A549 (cell line): ENCODE results near the gene DEFB129. TPM values are rescaled to one million over a fixed set of nuclear protein-coding genes. Genes with fewer than 3 reads are reported as not detected.

Experiments
- ATAC-seq, 2 experiments: fragments of 200-7000 bp in 1 of 2; fragments of >200 bp in 1 of 2; cut with Nextera tagmentation in 1 of 2; cut with Tn5 transposase in 1 of 2; 3 replicates each; pipeline versions ENCODE4 v1.8.0 to v1.9.1; 2018 to 2020; ENCODE audit warnings: mild to moderate bottlenecking in 1 of 2, moderate library complexity in 1 of 2
- CTCF ChIA-PET: fragments of 300-600 bp; sonication (Branson Sonifier 250); formaldehyde crosslinking; extraction: SDS; loops from one replicate; lab custom pipeline; 2021; ENCODE audit warnings: antibody characterized with exemption, inconsistent platforms; lab: Yijun Ruan, JAX
- POLR2A ChIA-PET: fragments of 350-600 bp; formaldehyde crosslinking; extraction: SDS; loops from one replicate; lab custom pipeline; 2021; ENCODE audit warnings: antibody characterized with exemption, inconsistent platforms; lab: Yijun Ruan, JAX
- DNase-seq, 2 experiments: peaks; one replicate each; pipeline versions ENCODE4 v3.0.0 to v3.0.0-alpha.2; 2011 to 2016; ENCODE audit warnings: low read depth in 1 of 2, low spot score in 1 of 2
- FAIRE-seq: peaks from 2 replicates; lab custom pipeline; 2011; peaks lifted over from hg19 to GRCh38; lab: Jason Lieb, UNC
- H3K27ac ChIP-seq, 2 experiments: fragments of >200 bp; sonication (Bioruptor Twin); formaldehyde crosslinking; 3 replicates each; pipeline ENCODE4 v1.5.1; 2016 to 2017
- H3K4me1 ChIP-seq: fragments of >200 bp; sonication (Bioruptor Twin); formaldehyde crosslinking; 3 replicates; pipeline ENCODE4 v1.6.1; 2016
- H3K4me2 ChIP-seq: fragments of >200 bp; sonication (Bioruptor Twin); formaldehyde crosslinking; 3 replicates; pipeline ENCODE4 v1.6.1; 2016
- H3K4me3 ChIP-seq: fragments of >200 bp; sonication (Bioruptor Twin); formaldehyde crosslinking; 3 replicates; pipeline ENCODE4 v1.5.1; 2016
- H3K9me3 ChIP-seq: fragments of >200 bp; sonication (Bioruptor Twin); formaldehyde crosslinking; 3 replicates; pipeline ENCODE4 v1.6.1; 2016
- CHD2 ChIP-seq: fragments of 150-350 bp; IDR thresholded peaks from 2 replicates; pipeline ENCODE4 v1.6.1; 2014; ENCODE audit warnings: low read length; ENCODE audit not compliant: partially characterized antibody
- FOSB ChIP-seq: fragments of 250-450 bp; sonication (Bioruptor Pico); IDR thresholded peaks from 2 replicates; pipeline ENCODE4 v1.5.0; 2020; ENCODE audit warnings: mild to moderate bottlenecking, moderate library complexity
- FOSL2 ChIP-seq, 2 experiments: fragments of 450-650 bp in 1 of 2; fragments of >200 bp in 1 of 2; sonication (Bioruptor Twin) in 1 of 2; formaldehyde crosslinking; IDR thresholded peaks; 2 replicates each; pipeline versions ENCODE4 v1.5.0 to v1.6.1; 2016 to 2020; ENCODE audit warnings: mild to moderate bottlenecking in 1 of 2, moderate library complexity in 1 of 2
- HOXB5 ChIP-seq: fragments of 250-450 bp; sonication (Bioruptor Pico); IDR thresholded peaks from 2 replicates; pipeline ENCODE4 v1.5.0; 2020; ENCODE audit warnings: mild to moderate bottlenecking, moderate library complexity
- JUN ChIP-seq, 2 experiments: fragments of >200 bp; sonication (Bioruptor Twin); formaldehyde crosslinking; IDR thresholded peaks; 2 replicates in 1 of 2; 3 replicates in 1 of 2; pipeline ENCODE4 v1.6.1; 2016 to 2017
- KDM5A ChIP-seq: fragments of 200-600 bp; sonication (generic); IDR thresholded peaks from 2 replicates; pipeline ENCODE4 v1.6.1; 2016; ENCODE audit warnings: antibody characterized with exemption, mild to moderate bottlenecking
- MAFK ChIP-seq: fragments of 450-650 bp; IDR thresholded peaks from 2 replicates; pipeline ENCODE4 v1.6.1; 2014; ENCODE audit not compliant: partially characterized antibody
- NFE2L2 ChIP-seq: fragments of 150-350 bp; conservative IDR thresholded peaks from 2 replicates; pipeline ENCODE4 v1.6.1; 2014; ENCODE audit warnings: low read length
- NR3C1 ChIP-seq: fragments of >200 bp; sonication (Bioruptor Twin); formaldehyde crosslinking; IDR thresholded peaks from 3 replicates; pipeline ENCODE4 v1.6.1; 2017
- POLR2AphosphoS2 ChIP-seq: conservative IDR thresholded peaks from 2 replicates; pipeline ENCODE4 v1.6.1; 2012; ENCODE audit warnings: low read length, improper control_type of control experiment, inconsistent platforms
- RAD21 ChIP-seq, 2 experiments: fragments of >200 bp in 1 of 2; sonication (Bioruptor Twin) in 1 of 2; formaldehyde crosslinking in 1 of 2; IDR thresholded peaks in 1 of 2; conservative IDR thresholded peaks in 1 of 2; 2 replicates in 1 of 2; 3 replicates in 1 of 2; pipeline ENCODE4 v1.6.1; 2012 to 2018; ENCODE audit warnings: inconsistent platforms in 1 of 2
- SMC3 ChIP-seq: fragments of >200 bp; sonication (Bioruptor Twin); formaldehyde crosslinking; IDR thresholded peaks from 3 replicates; pipeline ENCODE4 v1.6.1; 2018; ENCODE audit warnings: inconsistent platforms
- ZC3H11A ChIP-seq: fragments of 450-650 bp; IDR thresholded peaks from 2 replicates; pipeline ENCODE4 v1.6.1; 2014; ENCODE audit warnings: antibody characterized with exemption, mild to moderate bottlenecking
- ZNF302 ChIP-seq: fragments of 250-450 bp; sonication (Bioruptor Pico); IDR thresholded peaks from 2 replicates; pipeline ENCODE4 v1.9.0; 2021; ENCODE audit warnings: inconsistent platforms, mild to moderate bottlenecking, moderate library complexity
- WGBS: methylation state at CpG from one replicate; pipeline ENCODE4 v1.1.6; 2017; ENCODE audit errors: missing lambda C conversion rate; 5-methylcytosine and 5-hydroxymethylcytosine counted together
- polyA plus RNA-seq, 4 experiments: library from polyadenylated mRNA; depleted of rRNA in 3 of 4; stranded (reverse); fragments of >200 nt; fragmentation: RNase III in 1 of 4; extraction: RNeasy Plus Mini Kit Qiagen cat#74134 plus additional on column Dnase treatment in 1 of 4; gene quantifications; 2 replicates in 3 of 4; 3 replicates in 1 of 4; pipeline ENCODE4 v1.2.3, GENCODE V29; 2011 to 2017
- TF ChIP-seq, protein P1 (sequence below): fragments of >200 bp; sonication (Bioruptor Twin); formaldehyde crosslinking; IDR thresholded peaks from 2 replicates; pipeline ENCODE4 v1.6.1; 2016
- TF ChIP-seq, protein P2 (sequence below): fragments of 200-600 bp; sonication (generic); IDR thresholded peaks from 2 replicates; pipeline ENCODE4 v1.6.1; 2016; ENCODE audit warnings: antibody characterized with exemption, mild to moderate bottlenecking, moderate library complexity
- TF ChIP-seq, protein P3 (sequence below): fragments of >200 bp; sonication (Bioruptor Twin); formaldehyde crosslinking; IDR thresholded peaks from 3 replicates; pipeline ENCODE4 v1.5.1; 2016
- TF ChIP-seq, protein P4 (sequence below): fragments of 250-450 bp; sonication (Bioruptor Pico); IDR thresholded peaks from 2 replicates; pipeline ENCODE4 v1.5.0; 2020; ENCODE audit warnings: low read depth, mild to moderate bottlenecking, moderate library complexity
- TF ChIP-seq, protein P5 (sequence below): IDR thresholded peaks from 2 replicates; pipeline ENCODE4 v1.6.1; 2012; ENCODE audit warnings: low read depth, borderline replicate concordance

DEFB129 gene
- polyA plus RNA-seq, 2 of the 4 experiments (the other 2 are of a cell fraction) = not detected

DNA sequence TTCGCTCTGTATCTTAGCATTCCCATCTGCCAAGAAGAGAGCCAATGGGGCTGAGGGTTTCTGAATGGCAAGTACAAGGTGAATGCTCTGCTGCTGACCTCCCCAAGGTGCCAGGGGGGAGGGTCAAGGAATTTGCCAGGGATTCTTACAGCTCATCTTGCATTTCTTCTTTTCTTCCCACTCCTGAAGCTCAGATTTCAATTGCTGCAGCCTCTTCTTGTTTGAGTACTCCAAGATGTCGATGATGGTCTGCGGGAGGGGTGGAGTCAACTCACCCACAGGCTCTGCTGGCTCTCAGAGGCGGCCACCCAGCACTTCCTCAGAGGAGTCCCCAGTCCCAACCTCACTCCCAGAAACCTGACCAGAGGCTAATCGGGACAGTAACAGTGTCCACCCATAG is 51.1 kb downstream of the DEFB129 start:
- H3K27ac ChIP-seq = no peak overlapping the region
- ATAC-seq (no peak), DNase-seq (no peak), FAIRE-seq (no peak)
- POLR2A ChIA-PET = interaction anchor here (0.6 kb wide), 1 partner anchor 117 kb away, joined by 3 read pairs; no protein-coding TSS in a partner anchor
- no peak for TF ChIP-seq JUN (IDR thresholded peaks at IDR 0.05)
- no peak for TF ChIP-seq SMC3
- no peak for TF ChIP-seq NR3C1
- no peak for TF ChIP-seq POLR2AphosphoS2
- TF ChIP-seq, protein P1, sequence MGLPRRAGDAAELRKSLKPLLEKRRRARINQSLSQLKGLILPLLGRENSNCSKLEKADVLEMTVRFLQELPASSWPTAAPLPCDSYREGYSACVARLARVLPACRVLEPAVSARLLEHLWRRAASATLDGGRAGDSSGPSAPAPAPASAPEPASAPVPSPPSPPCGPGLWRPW = no peak
- TF ChIP-seq, protein P2, sequence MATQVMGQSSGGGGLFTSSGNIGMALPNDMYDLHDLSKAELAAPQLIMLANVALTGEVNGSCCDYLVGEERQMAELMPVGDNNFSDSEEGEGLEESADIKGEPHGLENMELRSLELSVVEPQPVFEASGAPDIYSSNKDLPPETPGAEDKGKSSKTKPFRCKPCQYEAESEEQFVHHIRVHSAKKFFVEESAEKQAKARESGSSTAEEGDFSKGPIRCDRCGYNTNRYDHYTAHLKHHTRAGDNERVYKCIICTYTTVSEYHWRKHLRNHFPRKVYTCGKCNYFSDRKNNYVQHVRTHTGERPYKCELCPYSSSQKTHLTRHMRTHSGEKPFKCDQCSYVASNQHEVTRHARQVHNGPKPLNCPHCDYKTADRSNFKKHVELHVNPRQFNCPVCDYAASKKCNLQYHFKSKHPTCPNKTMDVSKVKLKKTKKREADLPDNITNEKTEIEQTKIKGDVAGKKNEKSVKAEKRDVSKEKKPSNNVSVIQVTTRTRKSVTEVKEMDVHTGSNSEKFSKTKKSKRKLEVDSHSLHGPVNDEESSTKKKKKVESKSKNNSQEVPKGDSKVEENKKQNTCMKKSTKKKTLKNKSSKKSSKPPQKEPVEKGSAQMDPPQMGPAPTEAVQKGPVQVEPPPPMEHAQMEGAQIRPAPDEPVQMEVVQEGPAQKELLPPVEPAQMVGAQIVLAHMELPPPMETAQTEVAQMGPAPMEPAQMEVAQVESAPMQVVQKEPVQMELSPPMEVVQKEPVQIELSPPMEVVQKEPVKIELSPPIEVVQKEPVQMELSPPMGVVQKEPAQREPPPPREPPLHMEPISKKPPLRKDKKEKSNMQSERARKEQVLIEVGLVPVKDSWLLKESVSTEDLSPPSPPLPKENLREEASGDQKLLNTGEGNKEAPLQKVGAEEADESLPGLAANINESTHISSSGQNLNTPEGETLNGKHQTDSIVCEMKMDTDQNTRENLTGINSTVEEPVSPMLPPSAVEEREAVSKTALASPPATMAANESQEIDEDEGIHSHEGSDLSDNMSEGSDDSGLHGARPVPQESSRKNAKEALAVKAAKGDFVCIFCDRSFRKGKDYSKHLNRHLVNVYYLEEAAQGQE = no peak
- TF ChIP-seq, protein P3, sequence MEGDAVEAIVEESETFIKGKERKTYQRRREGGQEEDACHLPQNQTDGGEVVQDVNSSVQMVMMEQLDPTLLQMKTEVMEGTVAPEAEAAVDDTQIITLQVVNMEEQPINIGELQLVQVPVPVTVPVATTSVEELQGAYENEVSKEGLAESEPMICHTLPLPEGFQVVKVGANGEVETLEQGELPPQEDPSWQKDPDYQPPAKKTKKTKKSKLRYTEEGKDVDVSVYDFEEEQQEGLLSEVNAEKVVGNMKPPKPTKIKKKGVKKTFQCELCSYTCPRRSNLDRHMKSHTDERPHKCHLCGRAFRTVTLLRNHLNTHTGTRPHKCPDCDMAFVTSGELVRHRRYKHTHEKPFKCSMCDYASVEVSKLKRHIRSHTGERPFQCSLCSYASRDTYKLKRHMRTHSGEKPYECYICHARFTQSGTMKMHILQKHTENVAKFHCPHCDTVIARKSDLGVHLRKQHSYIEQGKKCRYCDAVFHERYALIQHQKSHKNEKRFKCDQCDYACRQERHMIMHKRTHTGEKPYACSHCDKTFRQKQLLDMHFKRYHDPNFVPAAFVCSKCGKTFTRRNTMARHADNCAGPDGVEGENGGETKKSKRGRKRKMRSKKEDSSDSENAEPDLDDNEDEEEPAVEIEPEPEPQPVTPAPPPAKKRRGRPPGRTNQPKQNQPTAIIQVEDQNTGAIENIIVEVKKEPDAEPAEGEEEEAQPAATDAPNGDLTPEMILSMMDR = no peak
- TF ChIP-seq ZNF302 = no peak
- TF ChIP-seq NFE2L2 = no peak
- TF ChIP-seq, protein P4, sequence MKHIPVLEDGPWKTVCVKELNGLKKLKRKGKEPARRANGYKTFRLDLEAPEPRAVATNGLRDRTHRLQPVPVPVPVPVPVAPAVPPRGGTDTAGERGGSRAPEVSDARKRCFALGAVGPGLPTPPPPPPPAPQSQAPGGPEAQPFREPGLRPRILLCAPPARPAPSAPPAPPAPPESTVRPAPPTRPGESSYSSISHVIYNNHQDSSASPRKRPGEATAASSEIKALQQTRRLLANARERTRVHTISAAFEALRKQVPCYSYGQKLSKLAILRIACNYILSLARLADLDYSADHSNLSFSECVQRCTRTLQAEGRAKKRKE (CRISPR knock-in tag) = no peak
- 89% methylated on average over 5 of the region's 5 CpGs for WGBS
- no peaks in the 10 kb centered on the region for H3K4me1 ChIP-seq
- H3K4me2 ChIP-seq = no peak overlapping the region
- no peak overlapping the region for H3K4me3 ChIP-seq
- CTCF ChIA-PET = interaction anchor here (0.6 to 2.7 kb wide), 3 partner anchors 11 to 372 kb away, joined by 5 to 22 read pairs (median 17); no protein-coding TSS in a partner anchor
- H3K9me3 ChIP-seq = no peaks in the 10 kb centered on the region

DNA sequence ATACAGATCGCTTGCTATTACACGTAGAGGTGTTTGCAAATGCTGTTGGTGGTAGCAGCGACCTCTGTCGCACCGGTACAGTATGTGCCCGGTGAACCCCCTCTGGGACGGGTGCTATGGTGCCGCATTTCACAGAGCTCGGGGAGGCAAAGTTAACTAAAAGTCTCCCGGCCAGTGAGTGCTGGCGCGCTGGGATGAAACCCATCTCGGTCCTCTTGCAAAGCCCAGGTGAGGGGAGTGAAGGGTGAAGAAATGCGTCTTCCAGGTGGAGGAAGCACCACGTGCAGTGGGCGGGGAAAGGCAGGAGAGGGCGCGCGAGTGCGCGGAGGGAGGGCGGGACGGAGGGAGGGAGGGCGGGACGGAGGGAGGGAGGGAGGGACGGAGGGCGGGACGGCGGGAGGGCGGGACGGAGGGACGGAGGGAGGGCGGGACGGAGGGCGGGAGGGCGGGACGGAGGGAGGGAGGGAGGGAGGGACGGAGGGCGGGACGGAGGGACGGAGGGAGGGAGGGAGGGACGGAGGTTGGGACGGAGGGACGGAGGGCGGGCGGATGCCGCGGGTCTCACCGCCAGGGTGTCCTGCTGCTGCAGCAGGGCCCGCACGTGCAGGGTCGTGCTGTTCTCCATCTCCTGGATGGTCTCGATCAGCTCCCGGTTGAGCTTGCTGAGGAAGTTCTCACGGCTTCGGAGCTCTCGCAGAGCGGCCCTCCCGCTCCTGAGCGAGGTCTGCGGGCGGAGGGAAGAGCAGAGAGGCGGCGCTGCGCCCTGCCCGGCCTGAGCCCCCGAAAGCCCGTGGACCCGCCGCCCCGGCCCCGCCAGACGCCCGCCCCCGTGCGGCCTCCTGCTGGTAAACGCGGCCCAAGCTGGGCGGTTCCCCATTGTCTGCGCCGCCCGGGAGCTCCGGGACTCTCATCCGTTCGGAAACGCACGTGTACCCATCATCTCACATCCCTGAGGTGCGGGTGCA is 51.8 kb downstream of the DEFB129 start:
- Histone ChIP-seq H3K4me3 (no peak overlapping the region), H3K4me1 (no peaks in the 10 kb centered on the region), H3K4me2 (no peak overlapping the region), H3K9me3 (no peaks in the 10 kb centered on the region), H3K27ac (no peak overlapping the region)
- DNase-seq (no peak), FAIRE-seq (no peak), ATAC-seq (no peak)
- CTCF ChIA-PET = interaction anchor here (0.6 to 2.7 kb wide), 3 partner anchors 12 to 371 kb away, joined by 5 to 22 read pairs (median 17); no protein-coding TSS in a partner anchor
- POLR2A ChIA-PET = interaction anchor here (0.6 kb wide), 1 partner anchor 116 kb away, joined by 3 read pairs; no protein-coding TSS in a partner anchor
- whole genome bisulfite sequencing = 97% methylated on average over 66 of the region's 88 CpGs
- no peak for TF ChIP-seq CHD2
- no peak for TF ChIP-seq FOSL2 (IDR thresholded peaks at IDR 0.05)
- no peak for TF ChIP-seq FOSL2 (CRISPR knock-in tag; IDR thresholded peaks at IDR 0.05)
- no peak for TF ChIP-seq KDM5A
- TF ChIP-seq, protein P3 = no peak
- no peak for TF ChIP-seq FOSB (CRISPR knock-in tag)
- TF ChIP-seq, protein P4 (CRISPR knock-in tag) = no peak
- no peak for TF ChIP-seq SMC3
- TF ChIP-seq MAFK = no peak
- no peak for TF ChIP-seq HOXB5 (CRISPR knock-in tag)
- no peak for TF ChIP-seq POLR2AphosphoS2
- no peak for TF ChIP-seq ZC3H11A
- no peak for TF ChIP-seq RAD21 (conservative IDR thresholded peaks at IDR 0.05 in 1 of 2, IDR thresholded peaks at IDR 0.05 in 1 of 2)
- TF ChIP-seq, protein P5, sequence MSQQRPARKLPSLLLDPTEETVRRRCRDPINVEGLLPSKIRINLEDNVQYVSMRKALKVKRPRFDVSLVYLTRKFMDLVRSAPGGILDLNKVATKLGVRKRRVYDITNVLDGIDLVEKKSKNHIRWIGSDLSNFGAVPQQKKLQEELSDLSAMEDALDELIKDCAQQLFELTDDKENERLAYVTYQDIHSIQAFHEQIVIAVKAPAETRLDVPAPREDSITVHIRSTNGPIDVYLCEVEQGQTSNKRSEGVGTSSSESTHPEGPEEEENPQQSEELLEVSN = no peak
